HEK293 (cell line): ENCODE measurements around the gene C10orf67.

ENCODE experiments used
- CTCF ChIA-PET: fragments of 350-600 bp; formaldehyde crosslinking; extraction: SDS; loops from one replicate; lab custom pipeline; 2021; ENCODE audit warnings: antibody characterized with exemption; lab: Yijun Ruan, JAX
- POLR2A ChIA-PET: fragments of 300-600 bp; formaldehyde crosslinking; extraction: SDS; loops from one replicate; lab custom pipeline; 2020; ENCODE audit warnings: antibody characterized with exemption, inconsistent platforms; lab: Yijun Ruan, JAX
- H3K27ac ChIP-seq: fragments of 200-500 bp; sonication (Bioruptor generic); 2 replicates; pipeline ENCODE4 v1.5.1; 2014; ENCODE audit warnings: low read depth, low read length, control low read depth, inconsistent platforms; ENCODE audit errors: extremely low read depth
- H3K36me3 ChIP-seq, 2 experiments: fragments of 200-500 bp in 1 of 2; sonication (Bioruptor generic) in 1 of 2; 1 replicate in 1 of 2; 2 replicates in 1 of 2; pipeline ENCODE4 v1.5.1; 2014 to 2017; ENCODE audit warnings: inconsistent platforms in 2 of 2, low read length in 2 of 2; ENCODE audit not compliant: control insufficient read depth in 2 of 2, insufficient read depth in 1 of 2
- H3K4me1 ChIP-seq: fragments of 200-500 bp; sonication (Bioruptor generic); 2 replicates; pipeline ENCODE4 v1.5.1; 2014; ENCODE audit warnings: mild to moderate bottlenecking, low read length, inconsistent platforms; ENCODE audit not compliant: control insufficient read depth, insufficient read depth
- H3K4me3 ChIP-seq: 2 replicates; pipeline ENCODE4 v1.5.1; 2011; ENCODE audit warnings: low read depth, mild to moderate bottlenecking, control low read depth, low read length, moderate library complexity
- H3K9me3 ChIP-seq: fragments of 200-500 bp; sonication (Bioruptor generic); 2 replicates; pipeline ENCODE4 v1.5.1; 2014; ENCODE audit warnings: low read depth, low read length, inconsistent platforms; ENCODE audit not compliant: control insufficient read depth, insufficient read depth
- EGR2 ChIP-seq: fragments of 450-650 bp; formaldehyde crosslinking; IDR thresholded peaks from 2 replicates; pipeline ENCODE4 v1.5.1; 2016; ENCODE audit warnings: low read depth, missing biosample characterization, missing genetic modification characterization
- GLIS2 ChIP-seq: fragments of 450-650 bp; formaldehyde crosslinking; IDR thresholded peaks from 2 replicates; pipeline ENCODE4 v1.5.1; 2016; ENCODE audit warnings: missing biosample characterization, missing genetic modification characterization
- SALL2 ChIP-seq: fragments of 450-650 bp; formaldehyde crosslinking; IDR thresholded peaks from 2 replicates; pipeline ENCODE4 v1.5.0; 2017; ENCODE audit warnings: missing biosample characterization, mild to moderate bottlenecking, missing genetic modification characterization, borderline replicate concordance
- SETDB1 ChIP-seq: IDR thresholded peaks from one replicate; pipeline ENCODE4 v1.6.1; 2017; ENCODE audit warnings: mild to moderate bottlenecking, low read length, moderate library complexity, mixed read lengths; ENCODE audit not compliant: insufficient read length
- ZNF112 ChIP-seq: fragments of 450-650 bp; formaldehyde crosslinking; IDR thresholded peaks from 2 replicates; pipeline ENCODE4 v1.5.0; 2017; ENCODE audit warnings: missing biosample characterization, missing genetic modification characterization
- ZNF133 ChIP-seq: fragments of 450-650 bp; formaldehyde crosslinking; IDR thresholded peaks from 2 replicates; pipeline ENCODE4 v1.5.1; 2016; ENCODE audit warnings: missing biosample characterization, missing genetic modification characterization
- ZNF155 ChIP-seq: fragments of 450-650 bp; formaldehyde crosslinking; IDR thresholded peaks from 2 replicates; pipeline ENCODE4 v1.5.1; 2016; ENCODE audit warnings: missing biosample characterization, missing genetic modification characterization
- ZNF169 ChIP-seq: fragments of 450-650 bp; formaldehyde crosslinking; IDR thresholded peaks from 2 replicates; pipeline ENCODE4 v1.5.1; 2016; ENCODE audit warnings: missing biosample characterization, missing genetic modification characterization
- ZNF239 ChIP-seq: fragments of 450-650 bp; formaldehyde crosslinking; IDR thresholded peaks from 2 replicates; pipeline ENCODE4 v1.5.1; 2016; ENCODE audit warnings: missing biosample characterization, missing genetic modification characterization
- ZNF37A ChIP-seq: fragments of 450-650 bp; IDR thresholded peaks from 2 replicates; pipeline ENCODE4 v1.5.1; 2018; ENCODE audit warnings: missing biosample characterization, missing genetic modification characterization
- ZNF426 ChIP-seq: fragments of 450-650 bp; formaldehyde crosslinking; IDR thresholded peaks from 2 replicates; pipeline ENCODE4 v1.5.1; 2017; ENCODE audit warnings: missing biosample characterization, missing genetic modification characterization, mild to moderate bottlenecking, inconsistent platforms, moderate library complexity
- ZNF48 ChIP-seq: fragments of 450-650 bp; formaldehyde crosslinking; IDR thresholded peaks from 2 replicates; pipeline ENCODE4 v1.5.1; 2016; ENCODE audit warnings: missing biosample characterization, missing genetic modification characterization
- ZNF555 ChIP-seq: fragments of 450-650 bp; formaldehyde crosslinking; conservative IDR thresholded peaks from 2 replicates; pipeline ENCODE4 v1.5.1; 2017; ENCODE audit warnings: missing biosample characterization, mild to moderate bottlenecking, missing genetic modification characterization, inconsistent platforms
- ZNF600 ChIP-seq: fragments of 450-650 bp; formaldehyde crosslinking; IDR thresholded peaks from 2 replicates; pipeline ENCODE4 v1.5.1; 2016; ENCODE audit warnings: missing biosample characterization, missing genetic modification characterization
- ZNF664 ChIP-seq: fragments of 450-650 bp; formaldehyde crosslinking; IDR thresholded peaks from 2 replicates; pipeline ENCODE4 v1.5.1; 2016; ENCODE audit warnings: missing biosample characterization, missing genetic modification characterization
- ZNF76 ChIP-seq: fragments of 450-650 bp; formaldehyde crosslinking; IDR thresholded peaks from 2 replicates; pipeline ENCODE4; 2016; ENCODE audit warnings: low read depth, missing biosample characterization, missing genetic modification characterization, borderline replicate concordance
- ZNF776 ChIP-seq: fragments of 450-650 bp; formaldehyde crosslinking; IDR thresholded peaks from 2 replicates; pipeline ENCODE4 v1.5.0; 2017; ENCODE audit warnings: missing biosample characterization, missing genetic modification characterization, borderline replicate concordance
- ZSCAN16 ChIP-seq: fragments of 450-650 bp; formaldehyde crosslinking; IDR thresholded peaks from 2 replicates; pipeline ENCODE4 v1.5.1; 2016; ENCODE audit warnings: missing biosample characterization, missing genetic modification characterization
- TF ChIP-seq, protein P1 (sequence below): fragments of 450-650 bp; formaldehyde crosslinking; IDR thresholded peaks from 2 replicates; pipeline ENCODE4 v1.5.0; 2017; ENCODE audit warnings: missing biosample characterization, missing genetic modification characterization, borderline replicate concordance
- TF ChIP-seq, protein P2 (sequence below): fragments of 450-650 bp; formaldehyde crosslinking; IDR thresholded peaks from 2 replicates; pipeline ENCODE4 v1.5.1; 2016; ENCODE audit warnings: missing biosample characterization, missing genetic modification characterization
- TF ChIP-seq, protein P3 (sequence below): fragments of 450-650 bp; formaldehyde crosslinking; IDR thresholded peaks from 2 replicates; pipeline ENCODE4 v1.5.1; 2017; ENCODE audit warnings: missing biosample characterization, mild to moderate bottlenecking, missing genetic modification characterization, moderate library complexity
- TF ChIP-seq, protein P4 (sequence below): fragments of 450-650 bp; formaldehyde crosslinking; IDR thresholded peaks from 2 replicates; pipeline ENCODE4 v1.5.1; 2017; ENCODE audit warnings: missing biosample characterization, missing genetic modification characterization

The C10orf67 gene

DNA sequence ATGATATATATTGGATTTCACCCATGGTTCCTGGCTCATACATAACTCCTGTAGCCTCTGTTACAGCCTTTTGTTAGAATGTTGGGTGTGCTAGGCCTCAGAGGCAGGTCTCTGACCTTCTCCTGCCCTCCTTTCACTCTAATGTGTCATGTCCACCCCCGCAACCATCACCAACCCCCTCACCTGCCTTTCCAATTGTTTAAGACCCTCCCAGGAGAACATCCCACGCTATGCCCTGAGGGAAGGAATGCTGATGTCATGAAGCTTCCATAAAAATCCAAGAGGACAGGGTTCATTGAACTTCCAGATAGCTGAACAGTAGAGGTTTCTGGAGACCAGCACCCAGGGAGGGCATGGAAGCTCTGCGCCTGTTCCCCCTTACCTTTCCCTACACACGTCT, 30.8 kb upstream of the C10orf67 start (continued):
- TF ChIP-seq, protein P1, sequence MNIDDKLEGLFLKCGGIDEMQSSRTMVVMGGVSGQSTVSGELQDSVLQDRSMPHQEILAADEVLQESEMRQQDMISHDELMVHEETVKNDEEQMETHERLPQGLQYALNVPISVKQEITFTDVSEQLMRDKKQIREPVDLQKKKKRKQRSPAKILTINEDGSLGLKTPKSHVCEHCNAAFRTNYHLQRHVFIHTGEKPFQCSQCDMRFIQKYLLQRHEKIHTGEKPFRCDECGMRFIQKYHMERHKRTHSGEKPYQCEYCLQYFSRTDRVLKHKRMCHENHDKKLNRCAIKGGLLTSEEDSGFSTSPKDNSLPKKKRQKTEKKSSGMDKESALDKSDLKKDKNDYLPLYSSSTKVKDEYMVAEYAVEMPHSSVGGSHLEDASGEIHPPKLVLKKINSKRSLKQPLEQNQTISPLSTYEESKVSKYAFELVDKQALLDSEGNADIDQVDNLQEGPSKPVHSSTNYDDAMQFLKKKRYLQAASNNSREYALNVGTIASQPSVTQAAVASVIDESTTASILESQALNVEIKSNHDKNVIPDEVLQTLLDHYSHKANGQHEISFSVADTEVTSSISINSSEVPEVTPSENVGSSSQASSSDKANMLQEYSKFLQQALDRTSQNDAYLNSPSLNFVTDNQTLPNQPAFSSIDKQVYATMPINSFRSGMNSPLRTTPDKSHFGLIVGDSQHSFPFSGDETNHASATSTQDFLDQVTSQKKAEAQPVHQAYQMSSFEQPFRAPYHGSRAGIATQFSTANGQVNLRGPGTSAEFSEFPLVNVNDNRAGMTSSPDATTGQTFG (tag by site-specific recombination), result no peak
- TF ChIP-seq ZNF426 (tag by site-specific recombination) (no peak), EGR2 (tag by site-specific recombination) (peak; percentile 99), ZNF76 (tag by site-specific recombination) (no peak), GLIS2 (peak; percentile 39; the same call in 1 of the 2 replicates), ZSCAN16 (tag by site-specific recombination) (no peak), SALL2 (no peak), ZNF239 (tag by site-specific recombination) (no peak), ZNF155 (tag by site-specific recombination) (no peak), ZNF555 (tag by site-specific recombination) (no peak), ZNF600 (tag by site-specific recombination) (no peak), SETDB1 (no peak)
- TF ChIP-seq, protein P2, sequence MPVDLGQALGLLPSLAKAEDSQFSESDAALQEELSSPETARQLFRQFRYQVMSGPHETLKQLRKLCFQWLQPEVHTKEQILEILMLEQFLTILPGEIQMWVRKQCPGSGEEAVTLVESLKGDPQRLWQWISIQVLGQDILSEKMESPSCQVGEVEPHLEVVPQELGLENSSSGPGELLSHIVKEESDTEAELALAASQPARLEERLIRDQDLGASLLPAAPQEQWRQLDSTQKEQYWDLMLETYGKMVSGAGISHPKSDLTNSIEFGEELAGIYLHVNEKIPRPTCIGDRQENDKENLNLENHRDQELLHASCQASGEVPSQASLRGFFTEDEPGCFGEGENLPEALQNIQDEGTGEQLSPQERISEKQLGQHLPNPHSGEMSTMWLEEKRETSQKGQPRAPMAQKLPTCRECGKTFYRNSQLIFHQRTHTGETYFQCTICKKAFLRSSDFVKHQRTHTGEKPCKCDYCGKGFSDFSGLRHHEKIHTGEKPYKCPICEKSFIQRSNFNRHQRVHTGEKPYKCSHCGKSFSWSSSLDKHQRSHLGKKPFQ, result no peak
- TF ChIP-seq, protein P3, sequence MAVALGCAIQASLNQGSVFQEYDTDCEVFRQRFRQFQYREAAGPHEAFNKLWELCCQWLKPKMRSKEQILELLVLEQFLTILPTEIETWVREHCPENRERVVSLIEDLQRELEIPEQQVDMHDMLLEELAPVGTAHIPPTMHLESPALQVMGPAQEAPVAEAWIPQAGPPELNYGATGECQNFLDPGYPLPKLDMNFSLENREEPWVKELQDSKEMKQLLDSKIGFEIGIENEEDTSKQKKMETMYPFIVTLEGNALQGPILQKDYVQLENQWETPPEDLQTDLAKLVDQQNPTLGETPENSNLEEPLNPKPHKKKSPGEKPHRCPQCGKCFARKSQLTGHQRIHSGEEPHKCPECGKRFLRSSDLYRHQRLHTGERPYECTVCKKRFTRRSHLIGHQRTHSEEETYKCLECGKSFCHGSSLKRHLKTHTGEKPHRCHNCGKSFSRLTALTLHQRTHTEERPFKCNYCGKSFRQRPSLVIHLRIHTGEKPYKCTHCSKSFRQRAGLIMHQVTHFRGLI (tag by site-specific recombination), result no peak
- TF ChIP-seq, protein P4, sequence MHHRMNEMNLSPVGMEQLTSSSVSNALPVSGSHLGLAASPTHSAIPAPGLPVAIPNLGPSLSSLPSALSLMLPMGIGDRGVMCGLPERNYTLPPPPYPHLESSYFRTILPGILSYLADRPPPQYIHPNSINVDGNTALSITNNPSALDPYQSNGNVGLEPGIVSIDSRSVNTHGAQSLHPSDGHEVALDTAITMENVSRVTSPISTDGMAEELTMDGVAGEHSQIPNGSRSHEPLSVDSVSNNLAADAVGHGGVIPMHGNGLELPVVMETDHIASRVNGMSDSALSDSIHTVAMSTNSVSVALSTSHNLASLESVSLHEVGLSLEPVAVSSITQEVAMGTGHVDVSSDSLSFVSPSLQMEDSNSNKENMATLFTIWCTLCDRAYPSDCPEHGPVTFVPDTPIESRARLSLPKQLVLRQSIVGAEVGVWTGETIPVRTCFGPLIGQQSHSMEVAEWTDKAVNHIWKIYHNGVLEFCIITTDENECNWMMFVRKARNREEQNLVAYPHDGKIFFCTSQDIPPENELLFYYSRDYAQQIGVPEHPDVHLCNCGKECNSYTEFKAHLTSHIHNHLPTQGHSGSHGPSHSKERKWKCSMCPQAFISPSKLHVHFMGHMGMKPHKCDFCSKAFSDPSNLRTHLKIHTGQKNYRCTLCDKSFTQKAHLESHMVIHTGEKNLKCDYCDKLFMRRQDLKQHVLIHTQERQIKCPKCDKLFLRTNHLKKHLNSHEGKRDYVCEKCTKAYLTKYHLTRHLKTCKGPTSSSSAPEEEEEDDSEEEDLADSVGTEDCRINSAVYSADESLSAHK (tag by site-specific recombination), result no peak

DNA sequence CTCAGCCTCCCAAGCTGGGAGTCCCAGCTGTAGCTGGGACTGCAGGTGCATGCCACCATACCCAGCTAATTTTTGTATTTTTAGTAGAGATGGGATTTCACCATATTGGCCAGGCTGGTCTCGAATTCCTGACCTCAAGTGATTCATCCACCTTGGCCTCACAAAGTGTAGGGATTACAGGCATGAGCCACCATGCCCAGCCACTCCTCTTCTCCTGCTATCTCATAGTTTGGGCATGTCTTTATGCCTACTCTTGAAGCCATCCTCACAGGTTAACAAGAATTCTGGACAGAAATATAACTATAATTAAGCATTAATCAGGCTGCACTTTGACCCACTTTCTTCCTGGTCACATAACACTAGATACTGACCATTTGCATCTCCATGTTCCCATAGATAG, 28.6 kb upstream of the C10orf67 start:
- CTCF ChIA-PET, result no interaction called here
- POLR2A ChIA-PET, result no interaction called here
- no peak overlapping the region for H3K4me3 ChIP-seq
- no peaks in the 10 kb centered on the region for H3K9me3 ChIP-seq
- H3K4me1 ChIP-seq, result 0 out of 2 replicates have a peak, but pooled peaks cover 5% of the 10 kb centered on the region
- H3K27ac ChIP-seq, result no peak overlapping the region
- no peaks in the 10 kb centered on the region for H3K36me3 ChIP-seq
- no peak for TF ChIP-seq ZNF169
- TF ChIP-seq ZNF48 (tag by site-specific recombination), result no peak
- no peak for TF ChIP-seq ZNF133 (tag by site-specific recombination)
- no peak for TF ChIP-seq ZNF37A (tag by site-specific recombination)
- no peak for TF ChIP-seq ZNF112
- no peak for TF ChIP-seq ZNF664 (tag by site-specific recombination)
- no peak for TF ChIP-seq ZNF776 (tag by site-specific recombination)
